ENCODE data around the gene CDC27. TPM values are rescaled to one million over a fixed set of nuclear protein-coding genes. Genes with fewer than 3 reads are reported as not detected.
"Not testable (repeated sequence)": the region's sequence is repeated elsewhere in the genome, so short reads cannot be mapped to it uniquely, and the experiment has no call there.

CDC27 gene
- total and polyA plus RNA-seq, 2 donors (not counting 1 experiment from before 2014, with no cell fraction given): 106 to 137 TPM

GRCh38 chr17:47170710-47171109, 18.4 kb downstream of the CDC27 start:
- H3K4me1 ChIP-seq (ENCODE audit: control insufficient read depth, extremely low read depth, insufficient read depth, low read length): no peaks in the 10 kb centered on the region
- no peak overlapping the region for H3K9ac ChIP-seq (ENCODE audit: insufficient read depth, low read length)
- H3K4me3 ChIP-seq (replicated peaks in 1 of 4; ENCODE audit: control extremely low read depth in 1 of 4, insufficient read depth in 1 of 4, low read depth in 3 of 4, low read length in 4 of 4): no peak overlapping the region
- H3K4me2 ChIP-seq (ENCODE audit: extremely low read depth, insufficient read depth, low read length): no peak overlapping the region
- H3K79me2 ChIP-seq (ENCODE audit: control insufficient read depth, insufficient read depth, low read length): peaks cover 61% of the 10 kb centered on the region
- H3K27ac ChIP-seq (ENCODE audit: insufficient read depth, low read length): no peak overlapping the region
- H3K27me3 ChIP-seq (ENCODE audit: control insufficient read depth, insufficient read depth, low read length): no peaks in the 10 kb centered on the region
- no peaks in the 10 kb centered on the region for H3K9me3 ChIP-seq (ENCODE audit: control insufficient read depth, insufficient read depth, low read depth, low read length)
- H3K36me3 ChIP-seq (ENCODE audit: control insufficient read depth, insufficient read depth, low read length): peaks cover 6% of the 10 kb centered on the region
- TF ChIP-seq EZH2 (IDR thresholded peaks at IDR 0.05; ENCODE audit: low read length, missing control alignments): no peak
- no peak for TF ChIP-seq CTCF (conservative IDR thresholded peaks at IDR 0.05 in 1 of 2, IDR thresholded peaks at IDR 0.05 in 1 of 2; ENCODE audit: low read depth in 1 of 2, low read length in 2 of 2)
- H2AFZ ChIP-seq (ENCODE audit: low read length): no peak overlapping the region
- H4K20me1 ChIP-seq (ENCODE audit: control insufficient read depth, extremely low read depth, insufficient read depth, low read length): no peaks in the 10 kb centered on the region
- no peak for DNase-seq (ENCODE audit: low read depth in 2 of 2)

- not testable (repeated sequence) for H3K4me1 ChIP-seq (ENCODE audit: control insufficient read depth, extremely low read depth, insufficient read depth, low read length); H3K27me3 ChIP-seq (ENCODE audit: control insufficient read depth, insufficient read depth, low read length); DNase-seq (ENCODE audit: low read depth in 2 of 2); H4K20me1 ChIP-seq (ENCODE audit: control insufficient read depth, extremely low read depth, insufficient read depth, low read length); H3K4me3 ChIP-seq (replicated peaks in 1 of 4; ENCODE audit: control extremely low read depth in 1 of 4, insufficient read depth in 1 of 4, low read depth in 3 of 4, low read length in 4 of 4); H3K27ac ChIP-seq (ENCODE audit: insufficient read depth, low read length); H3K4me2 ChIP-seq (ENCODE audit: extremely low read depth, insufficient read depth, low read length); H3K9me3 ChIP-seq (ENCODE audit: control insufficient read depth, insufficient read depth, low read depth, low read length); H3K9ac ChIP-seq (ENCODE audit: insufficient read depth, low read length); H3K36me3 ChIP-seq (ENCODE audit: control insufficient read depth, insufficient read depth, low read length); H2AFZ ChIP-seq (ENCODE audit: low read length)
- H3K79me2 ChIP-seq (ENCODE audit: control insufficient read depth, insufficient read depth, low read length): peaks cover 47% of the 10 kb centered on the region
These were observed 20.2 kb downstream of the CDC27 start for GRCh38 chr17:47168896-47169295.

DNA sequence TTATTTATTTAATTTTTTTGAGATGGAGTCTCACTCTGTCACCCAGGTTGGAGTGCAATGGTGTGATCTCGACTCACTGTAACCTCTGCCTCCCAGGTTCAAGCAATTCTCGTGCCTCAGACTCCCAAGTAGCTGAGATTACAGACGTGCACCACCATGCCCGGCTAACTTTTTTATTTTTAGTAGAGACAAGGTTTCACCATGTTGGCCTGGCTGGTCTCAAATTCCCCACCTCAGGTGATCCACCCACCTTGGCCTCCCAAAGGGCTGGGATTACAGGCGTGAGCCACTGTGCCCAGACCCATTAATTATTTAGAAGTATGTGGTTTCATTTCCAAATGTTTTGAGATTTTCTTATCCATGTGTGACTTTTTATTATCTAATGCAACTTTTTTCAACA, 22.2 kb downstream of the CDC27 start:
- not testable (repeated sequence) for H4K20me1 ChIP-seq (ENCODE audit: control insufficient read depth, extremely low read depth, insufficient read depth, low read length); H3K36me3 ChIP-seq (ENCODE audit: control insufficient read depth, insufficient read depth, low read length); H3K27me3 ChIP-seq (ENCODE audit: control insufficient read depth, insufficient read depth, low read length); H3K4me1 ChIP-seq (ENCODE audit: control insufficient read depth, extremely low read depth, insufficient read depth, low read length); H3K9me3 ChIP-seq (ENCODE audit: control insufficient read depth, insufficient read depth, low read depth, low read length); H2AFZ ChIP-seq (ENCODE audit: low read length); H3K4me3 ChIP-seq (replicated peaks in 1 of 4; ENCODE audit: control extremely low read depth in 1 of 4, insufficient read depth in 1 of 4, low read depth in 3 of 4, low read length in 4 of 4); DNase-seq (ENCODE audit: low read depth in 2 of 2); H3K4me2 ChIP-seq (ENCODE audit: extremely low read depth, insufficient read depth, low read length); H3K27ac ChIP-seq (ENCODE audit: insufficient read depth, low read length); H3K9ac ChIP-seq (ENCODE audit: insufficient read depth, low read length)
- H3K79me2 ChIP-seq (ENCODE audit: control insufficient read depth, insufficient read depth, low read length): peaks cover 30% of the 10 kb centered on the region

DNA sequence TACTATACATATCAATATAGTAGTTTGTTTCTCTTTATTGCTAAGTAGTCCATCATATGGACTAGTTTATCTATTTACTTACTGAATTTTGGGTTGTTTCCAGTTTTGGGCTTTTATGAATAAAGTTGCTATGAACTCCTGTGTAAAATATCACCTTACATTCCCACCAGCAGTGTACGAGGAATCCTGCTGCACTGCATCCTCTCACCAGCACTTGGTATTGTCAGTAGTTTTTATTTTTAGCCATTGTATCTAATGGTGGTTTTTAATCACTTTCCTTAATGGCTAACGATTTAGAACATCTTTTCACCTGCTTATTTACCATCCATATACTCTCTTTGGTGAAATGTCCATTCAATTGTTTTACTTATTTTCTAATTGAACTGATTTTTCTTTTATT, 24.0 kb downstream of the CDC27 start:
- H3K4me1 ChIP-seq (ENCODE audit: control insufficient read depth, extremely low read depth, insufficient read depth, low read length): no peaks in the 10 kb centered on the region
- no peak overlapping the region for H3K4me2 ChIP-seq (ENCODE audit: extremely low read depth, insufficient read depth, low read length)
- TF ChIP-seq CTCF (conservative IDR thresholded peaks at IDR 0.05 in 1 of 2, IDR thresholded peaks at IDR 0.05 in 1 of 2; ENCODE audit: low read depth in 1 of 2, low read length in 2 of 2) (no peak), EZH2 (IDR thresholded peaks at IDR 0.05; ENCODE audit: low read length, missing control alignments) (no peak)
- H3K27me3 ChIP-seq (ENCODE audit: control insufficient read depth, insufficient read depth, low read length): no peaks in the 10 kb centered on the region
- H4K20me1 ChIP-seq (ENCODE audit: control insufficient read depth, extremely low read depth, insufficient read depth, low read length): no peaks in the 10 kb centered on the region
- no peak overlapping the region for H2AFZ ChIP-seq (ENCODE audit: low read length)
- H3K4me3 ChIP-seq (replicated peaks in 1 of 4; ENCODE audit: control extremely low read depth in 1 of 4, insufficient read depth in 1 of 4, low read depth in 3 of 4, low read length in 4 of 4): no peak overlapping the region
- H3K79me2 ChIP-seq (ENCODE audit: control insufficient read depth, insufficient read depth, low read length): peaks cover 13% of the 10 kb centered on the region
- H3K27ac ChIP-seq (ENCODE audit: insufficient read depth, low read length): no peak overlapping the region
- H3K9me3 ChIP-seq (ENCODE audit: control insufficient read depth, insufficient read depth, low read depth, low read length): no peaks in the 10 kb centered on the region
- peaks cover 4% of the 10 kb centered on the region for H3K36me3 ChIP-seq (ENCODE audit: control insufficient read depth, insufficient read depth, low read length)
- H3K9ac ChIP-seq (ENCODE audit: insufficient read depth, low read length): no peak overlapping the region
- DNase-seq (ENCODE audit: low read depth in 2 of 2): no peak
